Fibroblast of the aortic adventitia (primary cell): Measurements from ENCODE around the gene AARSD1. TPM values are rescaled to one million over a fixed set of nuclear protein-coding genes. Genes with fewer than 3 reads are reported as not detected.
A peak's percentile ranks its signal among the peaks of the same experiment; 100 is the strongest.

Experiments
- DNase-seq: peaks from one replicate; pipeline ENCODE4 v3.0.0-alpha.2; 2010; ENCODE audit warnings: low read depth
- H3K4me3 ChIP-seq: 2 replicates; pipeline ENCODE4 v1.5.1; 2011; ENCODE audit warnings: low read depth, mild to moderate bottlenecking, control low read depth, low read length, moderate library complexity
- CTCF ChIP-seq: IDR thresholded peaks from 2 replicates; pipeline ENCODE4 v1.5.1; 2011; ENCODE audit warnings: mild to moderate bottlenecking, low read length, control low read depth, inconsistent platforms; ENCODE audit not compliant: insufficient read depth
- total RNA-seq: library from RNA; depleted of rRNA; stranded (reverse); fragments of >200 nt; gene quantifications from 2 replicates; pipeline ENCODE4 v1.2.3, GENCODE V29; 2012; ENCODE audit warnings: low replicate concordance

Gene AARSD1
- total RNA-seq, 1 donor: 18.9 TPM

GRCh38 chr17:42991471-42991870 is 27.2 kb upstream of the AARSD1 start:
- no peak for TF ChIP-seq CTCF
- DNase-seq: no peak
- no peak overlapping the region for H3K4me3 ChIP-seq

GRCh38 chr17:42989726-42990652 is 25.7 kb upstream of the AARSD1 start:
- no peak for DNase-seq
- TF ChIP-seq CTCF: no peak
- no peak overlapping the region for H3K4me3 ChIP-seq

- H3K4me3 ChIP-seq: no peak overlapping the region
- DNase-seq: no peak
- no peak for TF ChIP-seq CTCF
These were observed 24.9 kb upstream of the AARSD1 start for GRCh38 chr17:42989141-42989540.

- H3K4me3 ChIP-seq: no peak overlapping the region
- no peak for TF ChIP-seq CTCF
- DNase-seq: no peak
These were observed 21.0 kb upstream of the AARSD1 start for GRCh38 chr17:42985225-42985624.

- no peak for DNase-seq
- peak overlapping the region; percentile 9 for H3K4me3 ChIP-seq
- no peak for TF ChIP-seq CTCF
These were observed 18.0 kb upstream of the AARSD1 start for GRCh38 chr17:42982266-42982665.

- DNase-seq: peak; percentile 39
- peak overlapping the region; percentile 90 for H3K4me3 ChIP-seq
- TF ChIP-seq CTCF: no peak
These were observed 16.6 kb upstream of the AARSD1 start for GRCh38 chr17:42980766-42981397.
